GM15510 (cell line): ENCODE measurements around the gene MAP7.

ENCODE experiments used
- POLR2A ChIP-seq: IDR thresholded peaks from 3 replicates; pipeline ENCODE4 v1.6.1; 2011; ENCODE audit warnings: borderline replicate concordance; ENCODE audit not compliant: insufficient read length; ENCODE audit errors: extremely low read depth

MAP7 gene

DNA sequence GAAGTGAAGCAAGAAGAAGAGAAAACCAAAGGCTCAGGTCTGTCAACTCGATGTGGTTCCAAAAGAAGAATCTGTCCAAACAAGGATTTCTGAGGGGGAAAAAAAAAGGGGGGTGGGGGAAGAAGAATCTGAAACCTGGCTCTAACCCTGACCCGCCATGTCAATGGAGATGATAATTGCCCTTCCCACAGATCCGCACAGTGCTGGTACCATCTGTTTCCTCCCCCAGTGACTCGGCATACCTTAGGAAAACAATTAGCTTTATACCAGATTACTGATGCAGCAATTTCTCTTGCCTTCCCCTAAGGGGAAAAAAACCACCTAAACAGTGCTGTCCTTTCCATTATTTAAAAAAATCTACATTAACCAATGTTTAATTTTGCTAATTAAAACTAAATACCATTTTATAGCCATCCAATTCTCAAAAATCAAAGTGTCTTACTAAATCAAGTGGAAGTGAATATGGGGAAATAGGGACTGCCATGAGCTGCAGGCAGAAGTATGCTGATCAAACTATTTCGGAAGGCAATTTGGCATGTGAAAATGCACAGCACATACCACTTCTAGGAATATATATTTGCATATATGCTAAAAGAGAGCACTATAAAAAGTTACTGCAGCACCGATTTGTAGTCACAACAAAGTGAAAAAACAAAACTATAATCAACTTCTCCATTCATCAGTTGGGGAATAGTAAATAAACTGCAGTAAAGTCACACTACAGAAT is 46.8 kb downstream of the MAP7 start:
- TF ChIP-seq POLR2A: no peak

DNA sequence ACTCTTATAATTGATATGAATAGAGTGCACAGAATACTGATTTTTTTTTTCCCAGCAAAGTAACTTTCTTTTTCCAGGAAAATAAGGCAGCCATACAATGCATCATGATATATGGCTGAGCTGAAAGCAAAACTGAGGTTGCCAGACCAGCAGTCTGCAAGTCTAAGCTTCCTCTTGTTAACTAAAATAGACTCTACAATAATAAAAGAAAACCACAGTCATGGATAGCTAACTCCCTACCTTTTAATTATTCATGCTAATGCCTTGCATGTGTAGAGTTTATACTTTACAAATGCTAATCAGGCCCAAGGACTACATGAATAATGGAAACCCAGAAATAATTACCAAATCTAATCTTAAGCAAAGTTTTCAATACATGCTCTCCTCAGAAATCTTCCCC is 47.4 kb downstream of the MAP7 start:
- TF ChIP-seq POLR2A: no peak

DNA sequence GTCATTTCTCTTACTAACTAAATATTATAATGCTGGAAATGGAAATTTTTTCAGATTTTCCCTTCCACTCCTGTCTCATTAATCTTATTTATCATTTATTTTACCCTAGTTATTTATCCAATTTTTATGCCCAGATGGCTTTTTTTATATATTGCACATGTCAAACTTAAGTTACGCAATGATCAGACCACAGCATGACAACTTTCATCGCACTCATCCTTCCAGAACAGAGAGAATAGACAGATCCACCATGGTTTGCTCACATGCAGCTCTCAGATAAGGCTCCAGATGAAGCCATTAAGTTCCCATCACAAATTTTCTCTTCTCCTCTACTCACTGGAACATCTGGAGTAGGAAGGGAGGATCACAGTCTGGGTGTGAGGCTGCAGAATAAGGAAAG is 48.7 kb downstream of the MAP7 start:
- TF ChIP-seq POLR2A: no peak

DNA sequence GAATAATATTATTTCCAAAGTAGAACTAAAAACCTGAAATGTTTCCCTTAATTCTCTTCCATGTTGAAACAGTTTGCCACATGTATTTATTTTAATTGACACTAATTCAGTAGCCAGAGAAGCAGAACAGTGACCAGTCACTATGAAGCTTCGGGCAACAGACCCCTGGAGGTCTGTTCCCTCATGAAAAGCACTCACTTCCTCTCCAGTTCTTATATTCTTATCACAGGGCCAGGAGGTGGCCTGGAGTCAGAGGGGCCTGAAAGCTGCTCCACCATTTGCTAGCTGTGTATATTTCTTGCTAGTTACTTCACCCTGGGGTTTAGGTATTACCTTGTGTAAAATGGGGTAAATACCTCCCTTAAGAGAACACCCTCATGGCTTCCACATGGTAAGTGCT is 49.1 kb downstream of the MAP7 start:
- TF ChIP-seq POLR2A: no peak

DNA sequence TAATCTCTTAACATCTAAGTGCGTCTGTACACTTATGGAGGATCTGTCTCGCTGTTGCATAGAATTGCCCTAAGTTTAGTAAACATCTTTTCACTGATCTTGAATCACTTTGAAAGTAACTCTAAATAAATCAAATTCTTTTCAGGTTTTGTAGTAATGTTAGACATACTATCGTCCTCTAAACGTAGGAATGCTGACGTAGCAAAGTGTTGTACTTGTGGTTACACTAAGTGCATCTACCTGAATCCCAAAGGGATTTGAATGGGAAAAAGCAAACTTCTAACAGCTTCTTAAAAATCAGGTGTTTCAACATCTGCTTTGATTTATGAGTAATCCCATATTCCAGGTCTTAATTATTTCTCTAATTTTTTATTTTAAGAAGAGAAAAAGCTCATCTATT is 49.8 kb downstream of the MAP7 start:
- no peak for TF ChIP-seq POLR2A

DNA sequence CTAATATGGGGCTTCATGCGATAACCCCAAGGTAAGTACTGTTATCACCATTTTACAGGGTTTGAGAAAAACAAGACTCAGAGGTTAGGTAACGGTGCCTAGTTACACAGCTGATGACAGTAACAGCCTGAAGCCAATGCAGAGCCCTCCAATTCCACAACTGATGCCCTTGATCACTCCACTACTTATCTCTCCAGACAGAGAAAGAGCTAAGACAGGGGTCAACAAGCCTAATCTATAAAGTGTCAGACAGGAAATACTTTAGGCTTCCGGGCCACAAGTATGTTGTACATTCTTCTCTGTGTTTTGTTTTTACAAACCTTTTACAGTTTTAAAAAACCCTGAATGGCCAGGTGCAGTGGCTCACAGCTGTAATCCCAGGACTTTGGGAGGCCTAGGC is 50.9 kb downstream of the MAP7 start:
- no peak for TF ChIP-seq POLR2A

DNA sequence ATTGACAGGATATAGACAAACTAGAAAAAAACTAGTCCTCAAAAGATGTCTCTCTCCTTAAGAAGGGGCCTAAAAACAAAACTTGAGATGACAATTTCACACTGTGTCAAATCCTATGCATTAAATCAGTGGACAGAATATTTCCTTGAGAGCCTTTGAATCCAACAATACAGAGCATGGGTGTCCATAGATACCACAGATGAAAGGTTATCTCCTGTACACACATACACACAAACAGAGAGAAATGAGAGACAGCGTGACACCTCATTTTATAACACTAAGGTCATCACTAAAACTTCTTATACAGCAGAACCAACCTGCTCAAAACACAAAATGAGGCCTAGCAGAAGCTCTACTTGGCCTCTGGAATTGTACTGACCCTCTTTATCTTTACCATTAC is 55.5 kb downstream of the MAP7 start:
- TF ChIP-seq POLR2A: no peak

DNA sequence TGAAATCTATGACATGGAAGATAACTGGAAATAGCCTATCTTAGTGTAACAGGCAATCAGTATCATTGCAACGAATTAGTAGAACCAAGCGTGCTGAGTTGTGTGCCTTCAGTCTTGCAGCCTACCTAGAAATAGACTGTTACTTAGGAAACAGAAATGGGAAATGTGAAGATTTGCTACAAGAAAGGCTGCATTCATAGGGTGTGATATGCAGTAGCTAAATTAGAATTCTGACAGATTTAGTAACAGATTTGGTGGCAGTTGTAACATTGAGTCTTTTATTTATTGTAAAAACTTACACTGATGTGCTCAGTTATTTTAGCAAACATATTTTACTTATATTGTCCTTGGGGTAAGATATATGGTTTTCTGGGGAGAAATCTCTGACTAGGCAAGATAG is 56.2 kb downstream of the MAP7 start:
- TF ChIP-seq POLR2A: no peak

DNA sequence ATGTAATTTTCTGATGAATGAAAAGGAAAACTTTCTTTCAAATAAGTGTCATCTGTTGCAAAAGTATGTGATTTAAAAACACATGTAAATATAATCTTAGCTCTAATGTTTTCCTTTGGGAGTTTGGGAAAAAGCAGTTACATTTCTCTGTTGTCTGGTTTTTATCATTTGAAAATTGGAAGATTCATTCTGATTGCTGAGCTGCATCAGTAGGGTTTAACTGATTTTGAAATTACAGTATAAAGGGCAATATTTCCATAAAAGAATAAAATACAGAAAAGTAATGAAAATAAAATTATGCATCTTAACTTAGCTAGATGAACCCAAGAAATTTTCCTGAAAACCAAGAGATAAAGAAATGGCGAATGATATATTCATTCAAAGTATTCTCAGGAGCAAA is 57.8 kb downstream of the MAP7 start:
- TF ChIP-seq POLR2A: no peak

DNA sequence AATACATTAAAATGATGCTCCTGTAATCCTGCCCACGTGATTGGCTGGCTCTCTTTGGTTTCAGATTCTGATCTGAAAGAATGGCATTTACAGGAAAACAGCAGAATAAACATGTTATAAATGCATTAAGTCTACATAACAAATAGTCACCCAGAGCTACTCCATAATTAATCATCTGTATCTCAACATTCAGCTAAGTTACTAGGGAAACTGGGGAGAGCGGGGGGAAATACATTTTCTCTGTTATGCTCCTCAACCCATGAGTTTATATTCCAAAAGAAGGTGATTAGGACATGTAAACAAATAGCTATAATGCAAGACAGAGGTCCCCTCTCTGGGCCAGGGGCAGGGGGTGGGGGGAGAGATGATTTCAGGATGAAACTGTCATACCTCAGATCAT is 58.5 kb downstream of the MAP7 start:
- TF ChIP-seq POLR2A: no peak

DNA sequence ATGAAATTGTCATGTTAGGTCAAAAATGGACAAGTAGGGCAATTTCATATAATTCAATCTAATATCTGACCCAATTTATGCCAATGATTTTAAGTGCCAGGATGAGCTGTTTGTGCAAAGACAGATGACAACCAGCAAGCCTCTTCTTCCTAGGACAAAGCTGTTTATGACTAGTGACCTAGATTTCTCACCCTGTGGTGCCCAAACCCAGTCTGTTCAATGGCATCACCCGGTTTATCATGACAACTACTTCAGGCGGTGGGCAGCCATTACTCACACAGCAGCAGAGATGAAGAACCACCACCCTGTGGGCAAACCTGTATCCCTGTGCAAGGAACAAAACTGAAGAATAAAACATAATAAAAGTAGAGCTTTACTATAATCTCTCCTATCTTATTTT is 59.0 kb downstream of the MAP7 start:
- TF ChIP-seq POLR2A: no peak

DNA sequence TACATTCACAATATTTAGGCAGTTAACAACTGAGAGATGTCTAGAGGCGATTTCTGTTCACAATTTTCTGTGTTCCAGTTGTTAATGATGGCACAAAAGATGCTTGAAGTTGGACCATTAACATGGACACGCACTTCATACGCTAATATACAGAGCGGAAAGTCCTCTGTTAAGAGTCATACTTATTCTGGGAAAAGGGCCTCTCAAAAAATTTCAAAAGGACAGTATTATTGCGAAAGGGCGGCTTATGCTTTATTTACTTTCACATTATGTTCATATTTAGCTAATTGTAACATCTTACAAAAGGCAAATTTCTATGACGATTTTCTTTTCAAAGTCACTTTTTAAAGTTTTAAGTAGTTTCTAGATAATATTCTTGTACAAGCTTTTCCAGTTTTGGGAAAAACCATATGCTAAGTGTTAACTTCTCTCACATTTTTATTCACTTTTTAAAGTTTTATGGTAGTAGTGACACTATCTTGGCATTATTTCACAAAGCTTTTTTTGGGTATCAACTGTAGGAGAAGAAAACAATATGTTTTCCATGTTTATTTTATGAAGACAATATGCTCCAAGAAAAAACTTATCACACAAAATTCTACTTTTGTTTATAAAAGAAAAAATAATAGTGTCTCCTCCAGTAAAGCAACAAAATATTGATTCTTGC is 62.3 kb downstream of the MAP7 start:
- no peak for TF ChIP-seq POLR2A

DNA sequence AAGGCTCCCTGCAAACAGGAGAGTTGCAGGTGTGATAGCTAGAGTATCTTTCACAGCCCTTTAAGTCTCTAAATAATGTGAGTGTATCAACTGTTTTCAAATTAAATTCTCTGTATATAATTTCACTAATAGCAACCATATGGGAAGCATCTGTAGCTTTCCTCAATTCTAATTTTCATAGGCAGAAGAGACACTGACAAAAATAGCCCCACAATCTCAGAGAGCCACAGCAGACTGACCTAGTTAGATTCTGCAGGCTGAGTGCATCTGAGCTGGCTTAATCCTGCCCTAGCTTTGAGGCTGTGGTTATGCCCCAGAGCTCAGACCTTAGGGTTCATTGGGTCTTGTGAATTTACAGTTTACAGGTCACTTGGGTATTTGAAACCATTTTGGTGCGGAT is 63.9 kb downstream of the MAP7 start:
- no peak for TF ChIP-seq POLR2A

DNA sequence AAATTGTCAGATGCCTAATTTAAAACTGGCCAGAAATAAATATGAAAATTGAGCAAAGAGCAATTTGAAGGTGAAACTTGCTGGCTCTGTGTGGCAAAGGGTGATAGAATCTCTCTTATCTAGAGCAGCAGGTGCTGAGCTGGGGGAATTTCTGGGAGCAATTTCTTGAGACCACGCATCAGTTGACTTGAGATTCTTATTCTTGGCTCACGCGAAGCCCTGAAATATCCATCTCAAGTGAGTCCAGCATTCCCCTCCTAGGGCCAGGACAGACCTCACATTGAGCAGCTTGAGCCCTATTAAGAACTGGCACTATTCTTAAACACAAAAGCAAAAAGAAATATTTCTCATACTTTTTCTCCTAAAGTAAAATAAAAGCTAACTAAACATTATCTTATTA is 66.3 kb downstream of the MAP7 start:
- no peak for TF ChIP-seq POLR2A

DNA sequence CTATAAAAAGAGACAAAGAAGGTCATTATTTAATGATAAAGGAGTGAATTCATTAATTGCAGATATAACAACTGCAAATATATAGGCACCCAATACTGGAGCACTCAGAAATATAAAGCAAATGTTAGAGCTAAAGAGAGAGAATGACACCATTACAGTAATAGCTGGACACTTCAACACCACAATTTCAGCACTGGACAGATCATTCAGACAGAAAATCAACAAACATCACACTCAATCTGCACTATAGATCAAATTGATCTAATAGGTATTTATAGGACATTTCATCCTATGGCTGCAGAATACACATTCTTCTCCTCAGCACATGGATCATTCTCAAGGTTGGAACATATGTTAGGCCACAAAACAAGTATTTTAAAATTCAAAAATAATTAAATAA is 72.7 kb downstream of the MAP7 start:
- no peak for TF ChIP-seq POLR2A

DNA sequence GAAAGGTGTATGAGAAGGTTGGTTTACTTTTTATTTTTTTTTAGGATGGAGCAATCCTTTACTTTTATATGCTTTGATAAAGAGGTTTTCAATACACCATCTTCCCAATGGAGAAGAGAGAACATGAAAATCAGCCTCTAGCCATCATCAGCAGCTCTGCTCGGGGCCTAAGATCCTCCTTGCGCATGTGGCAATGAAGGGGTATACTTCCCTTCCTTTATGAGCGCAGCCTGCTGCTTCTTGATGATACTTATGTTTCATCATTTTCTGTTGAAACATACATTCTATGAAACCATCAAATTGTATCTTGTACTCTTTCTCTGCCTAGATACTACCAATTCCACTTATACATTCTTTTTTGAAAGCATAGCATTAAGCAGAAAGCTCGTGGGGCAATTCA is 74.5 kb downstream of the MAP7 start:
- no peak for TF ChIP-seq POLR2A

DNA sequence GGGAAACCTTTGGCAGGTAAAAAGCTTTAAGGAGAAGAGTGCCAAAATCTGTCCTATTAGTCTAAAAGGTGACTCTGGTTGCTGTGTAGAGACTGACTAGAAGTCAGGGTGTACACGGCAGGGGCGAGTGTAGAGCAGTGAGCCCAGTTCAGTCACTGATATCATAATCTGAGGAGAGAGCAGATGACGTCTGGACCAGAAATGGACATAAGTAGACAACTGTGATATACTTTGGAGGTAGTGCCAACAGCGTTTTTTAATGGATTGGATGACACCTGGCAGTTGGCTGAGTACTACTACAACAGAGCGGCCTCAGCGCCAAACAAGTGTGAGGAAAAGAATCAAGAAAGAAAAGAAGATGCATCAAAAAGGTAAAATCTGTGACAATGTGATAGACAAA is 76.0 kb downstream of the MAP7 start:
- no peak for TF ChIP-seq POLR2A

DNA sequence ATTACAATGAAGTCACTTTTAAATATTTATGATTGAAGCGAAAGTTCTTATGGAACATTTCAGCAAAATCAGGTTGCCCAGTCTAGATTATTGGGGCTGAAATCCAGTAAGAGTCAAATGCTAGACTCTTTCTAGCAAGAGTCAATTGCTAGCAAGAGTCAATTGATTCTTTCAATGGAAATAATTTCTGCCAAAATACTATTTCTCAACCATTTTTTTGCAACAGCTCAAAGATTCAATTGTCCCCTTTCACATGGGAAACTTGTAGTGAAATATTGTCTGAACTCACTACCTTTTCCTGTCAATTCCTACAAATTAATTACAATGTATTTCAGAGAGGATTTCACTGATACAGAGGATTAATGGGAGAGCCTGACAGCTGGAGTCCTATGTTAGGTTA is 78.3 kb downstream of the MAP7 start:
- TF ChIP-seq POLR2A: no peak

DNA sequence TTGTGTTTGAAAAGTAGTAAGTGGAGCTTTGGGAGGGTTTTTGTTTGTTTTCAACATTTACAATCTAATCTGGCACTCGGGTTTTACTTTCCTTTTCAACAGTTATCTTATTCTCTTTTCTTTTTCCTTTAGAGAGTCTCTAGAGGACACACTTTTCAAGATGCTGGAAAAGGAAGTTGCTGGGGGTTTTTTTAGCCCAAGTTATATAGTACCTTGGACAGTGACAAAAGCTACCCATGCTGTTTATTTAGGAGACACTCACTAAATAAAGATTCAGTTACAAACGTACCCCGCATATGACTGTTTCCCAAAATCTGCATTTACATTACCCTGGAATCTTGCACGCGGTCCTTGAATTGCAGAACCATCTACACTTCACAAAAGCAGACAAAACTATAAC is 78.8 kb downstream of the MAP7 start:
- TF ChIP-seq POLR2A: no peak
